ENCODE data around the gene IL5.
"Not testable (repeated sequence)": the region's sequence is repeated elsewhere in the genome, so short reads cannot be mapped to it uniquely, and the experiment has no call there.

Gene IL5

GRCh38 chr5:132528866-132529634, 14.3 kb downstream of the IL5 start:
- no peak for DNase-seq (ENCODE audit: low read depth)

GRCh38 chr5:132528021-132528420, 15.3 kb downstream of the IL5 start:
- no peak for DNase-seq (ENCODE audit: low read depth)

GRCh38 chr5:132526974-132527564, 16.3 kb downstream of the IL5 start:
- DNase-seq (ENCODE audit: low read depth), result no peak

- DNase-seq (ENCODE audit: low read depth), result peak; percentile 18
Observed at GRCh38 chr5:132526290-132526973, 16.9 kb downstream of the IL5 start.

GRCh38 chr5:132525299-132525724, 18.0 kb downstream of the IL5 start:
- no peak for DNase-seq (ENCODE audit: low read depth)

- not testable (repeated sequence) for DNase-seq (ENCODE audit: low read depth)
Observed at GRCh38 chr5:132524877-132525276, 18.4 kb downstream of the IL5 start.

- DNase-seq (ENCODE audit: low read depth), result not testable (repeated sequence)
Observed at GRCh38 chr5:132522067-132522466, 21.3 kb downstream of the IL5 start.

GRCh38 chr5:132513618-132514336, 29.5 kb downstream of the IL5 start:
- DNase-seq (ENCODE audit: low read depth), result not testable (repeated sequence)

- no peak for DNase-seq (ENCODE audit: low read depth)
Observed at GRCh38 chr5:132510076-132510475, 33.2 kb downstream of the IL5 start.

GRCh38 chr5:132506094-132506692, 37.1 kb downstream of the IL5 start:
- DNase-seq (ENCODE audit: low read depth), result no peak

- no peak for DNase-seq (ENCODE audit: low read depth)
Observed at GRCh38 chr5:132505641-132506040, 37.7 kb downstream of the IL5 start.

- no peak for DNase-seq (ENCODE audit: low read depth)
Observed at GRCh38 chr5:132504746-132505145, 38.6 kb downstream of the IL5 start.

- DNase-seq (ENCODE audit: low read depth), result no peak
Observed at GRCh38 chr5:132503244-132503643, 40.1 kb downstream of the IL5 start.

GRCh38 chr5:132501961-132502931, 41.1 kb downstream of the IL5 start:
- no peak for DNase-seq (ENCODE audit: low read depth)

- no peak for DNase-seq (ENCODE audit: low read depth)
Observed at GRCh38 chr5:132501629-132501956, 41.7 kb downstream of the IL5 start.

GRCh38 chr5:132500931-132501628, 42.2 kb downstream of the IL5 start:
- no peak for DNase-seq (ENCODE audit: low read depth)

GRCh38 chr5:132500244-132500930, 42.9 kb downstream of the IL5 start:
- DNase-seq (ENCODE audit: low read depth), result no peak

GRCh38 chr5:132499440-132500243, 43.7 kb downstream of the IL5 start:
- DNase-seq (ENCODE audit: low read depth), result no peak
